Limb (tissue), 2 donors: Measurements from ENCODE around the gene HOMEZ.
"Not testable (repeated sequence)": the region's sequence is repeated elsewhere in the genome, so short reads cannot be mapped to it uniquely, and the experiment has no call there.

Experiments
- DNase-seq, 2 donors: peaks; one replicate each; pipeline ENCODE4 v3.0.0-alpha.2; 2016; ENCODE audit errors: extremely low spot score in 2 of 2

HOMEZ gene

DNA sequence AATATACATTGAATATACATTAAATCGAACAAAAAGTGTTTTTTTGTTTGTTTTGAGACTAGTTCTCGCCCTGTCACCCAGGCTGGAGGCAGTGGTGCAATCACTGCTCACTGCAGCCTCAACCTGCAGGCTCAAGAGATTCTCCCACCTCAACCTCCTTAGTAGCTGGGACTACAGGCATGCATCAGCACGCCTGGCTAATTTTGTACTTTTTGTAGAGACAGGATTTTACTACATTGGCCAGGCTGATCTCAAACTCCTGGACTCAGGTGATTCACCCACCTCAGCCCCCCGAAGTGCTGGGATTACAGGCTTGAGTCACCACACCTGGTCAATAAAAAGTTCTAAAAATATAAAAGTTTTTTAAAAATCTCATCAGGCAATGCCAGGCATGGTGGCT lies 58.4 kb downstream of the HOMEZ start:
- no peak for DNase-seq

DNA sequence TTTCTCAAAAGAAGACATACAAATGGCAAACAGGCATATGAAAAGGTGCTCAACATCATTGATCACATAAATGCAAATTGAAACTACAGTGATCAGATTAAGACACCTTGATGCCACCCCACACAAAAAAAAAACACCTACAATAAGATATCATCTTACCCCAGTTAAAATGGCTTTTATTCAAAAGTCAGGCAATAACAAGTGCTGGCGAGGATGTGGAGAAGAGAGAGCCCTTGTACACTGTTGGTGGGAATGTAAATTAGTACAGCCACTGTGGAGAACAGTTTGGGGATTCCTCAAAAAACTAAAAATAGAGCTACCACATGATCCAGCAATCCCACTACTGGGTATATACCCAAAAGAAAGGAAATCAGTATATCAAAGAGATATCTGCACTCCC lies 61.0 kb downstream of the HOMEZ start:
- not testable (repeated sequence) for DNase-seq
